GM23338 (cell line): ENCODE data around the gene MAOB. TPM values are rescaled to one million over a fixed set of nuclear protein-coding genes. Genes with fewer than 3 reads are reported as not detected.

Source experiments
- ATAC-seq: fragments of 200-7000 bp; cut with Tn5 transposase; 3 replicates; pipeline ENCODE4 v1.9.1; 2020
- DNase-seq: peaks from one replicate; pipeline ENCODE4 v3.0.0-alpha.2; 2015; ENCODE audit warnings: low spot score
- H2AFZ ChIP-seq: fragments of 200-600 bp; sonication (generic); 2 replicates; pipeline ENCODE4 v1.8.0; 2016; ENCODE audit warnings: antibody characterized with exemption, mild to moderate bottlenecking, moderate library complexity
- H3F3A ChIP-seq: fragments of 200-600 bp; sonication (generic); replicated peaks from 2 replicates; pipeline ENCODE4 v1.8.0; 2017; ENCODE audit warnings: antibody characterized with exemption, mixed run types, low read depth
- H3K27ac ChIP-seq: fragments of 200-600 bp; sonication (generic); 2 replicates; pipeline ENCODE4 v1.6.1; 2016; ENCODE audit warnings: low read depth
- H3K27me3 ChIP-seq: fragments of 200-600 bp; sonication (generic); 2 replicates; pipeline ENCODE4 v1.8.0; 2016; ENCODE audit warnings: mild to moderate bottlenecking, mixed run types, moderate library complexity; ENCODE audit not compliant: insufficient read depth
- H3K36me3 ChIP-seq: fragments of 200-600 bp; sonication (generic); 2 replicates; pipeline ENCODE4 v1.8.0; 2016; ENCODE audit warnings: mild to moderate bottlenecking; ENCODE audit not compliant: insufficient read depth
- H3K4me1 ChIP-seq: fragments of 200-600 bp; sonication (generic); 2 replicates; pipeline ENCODE4 v1.8.0; 2016; ENCODE audit warnings: mild to moderate bottlenecking, moderate library complexity; ENCODE audit not compliant: insufficient read depth
- H3K4me2 ChIP-seq: fragments of 200-600 bp; sonication (generic); 2 replicates; pipeline ENCODE4 v1.7.1; 2017; ENCODE audit warnings: mixed run types
- H3K4me3 ChIP-seq: fragments of 200-600 bp; sonication (generic); 2 replicates; pipeline ENCODE4 v1.6.1; 2016; ENCODE audit warnings: mixed run types
- H3K79me2 ChIP-seq: fragments of 200-600 bp; sonication (generic); replicated peaks from 2 replicates; pipeline ENCODE4 v1.8.0; 2017; ENCODE audit warnings: mild to moderate bottlenecking; ENCODE audit not compliant: insufficient read depth
- H3K9me2 ChIP-seq: fragments of 200-600 bp; sonication (generic); 2 replicates; pipeline ENCODE4 v1.8.0; 2017; ENCODE audit not compliant: insufficient read depth
- H4K20me1 ChIP-seq: fragments of 200-600 bp; sonication (generic); replicated peaks from 2 replicates; pipeline ENCODE4 v1.8.0; 2017; ENCODE audit warnings: mild to moderate bottlenecking; ENCODE audit not compliant: insufficient read depth
- H3K27ac Mint-ChIP-seq: 2 replicates; pipeline ENCODE4 v1.8.0; 2020; ENCODE audit warnings: inconsistent platforms, mild to moderate bottlenecking, moderate library complexity, mixed read lengths
- H3K27me3 Mint-ChIP-seq: 3 replicates; pipeline ENCODE4 v1.8.0; 2022; ENCODE audit warnings: low read depth, mild to moderate bottlenecking, moderate library complexity, mixed read lengths, inconsistent platforms; ENCODE audit not compliant: insufficient read depth, poor library complexity
- H3K36me3 Mint-ChIP-seq: 3 replicates; pipeline ENCODE4 v1.8.0; 2021; ENCODE audit warnings: low read depth, mild to moderate bottlenecking, inconsistent platforms, moderate library complexity, mixed read lengths
- H3K4me1 Mint-ChIP-seq: 3 replicates; pipeline ENCODE4 v1.8.0; 2020; ENCODE audit warnings: mild to moderate bottlenecking, inconsistent platforms, mixed read lengths
- H3K4me3 Mint-ChIP-seq: 3 replicates; pipeline ENCODE4 v1.8.0; 2021; ENCODE audit warnings: moderate library complexity, mild to moderate bottlenecking, inconsistent platforms, mixed read lengths
- H3K9me3 Mint-ChIP-seq: 3 replicates; pipeline ENCODE4 v1.8.0; 2020; ENCODE audit warnings: moderate library complexity, mild to moderate bottlenecking, inconsistent platforms, mixed read lengths
- CREB1 ChIP-seq: fragments of 250-450 bp; sonication (Bioruptor Pico); IDR thresholded peaks from 2 replicates; pipeline ENCODE4 v1.5.0; 2020; ENCODE audit warnings: low read depth, mild to moderate bottlenecking, moderate library complexity
- EZH2 ChIP-seq: fragments of 200-600 bp; sonication (generic); IDR thresholded peaks from one replicate; pipeline ENCODE4 v1.8.0; 2017; ENCODE audit warnings: antibody characterized with exemption, mild to moderate bottlenecking, low read depth; ENCODE audit not compliant: unreplicated experiment
- EZH2phosphoT487 ChIP-seq: fragments of 200-600 bp; sonication (generic); IDR thresholded peaks from one replicate; pipeline ENCODE4 v1.8.1; 2018; ENCODE audit warnings: antibody characterized with exemption; ENCODE audit not compliant: unreplicated experiment
- JUNB ChIP-seq: IDR thresholded peaks from one replicate; pipeline ENCODE4 v1.6.1; 2016; ENCODE audit warnings: antibody characterized with exemption; ENCODE audit not compliant: unreplicated experiment
- NANOG ChIP-seq: IDR thresholded peaks from 2 replicates; pipeline ENCODE4 v1.6.1; 2016; ENCODE audit warnings: antibody characterized with exemption, borderline replicate concordance
- POLR2AphosphoS5 ChIP-seq: IDR thresholded peaks from 2 replicates; pipeline ENCODE4 v1.6.1; 2016; ENCODE audit warnings: antibody characterized with exemption, low read depth
- STAT1 ChIP-seq: IDR thresholded peaks from one replicate; pipeline ENCODE4 v1.6.1; 2016; ENCODE audit warnings: antibody characterized with exemption; ENCODE audit not compliant: unreplicated experiment
- ZNF114 ChIP-seq: fragments of 250-450 bp; sonication (Bioruptor Pico); IDR thresholded peaks from 2 replicates; pipeline ENCODE4 v1.5.0; 2020; ENCODE audit warnings: mild to moderate bottlenecking, moderate library complexity
- ZNF331 ChIP-seq: fragments of 250-450 bp; sonication (Bioruptor Pico); IDR thresholded peaks from 2 replicates; pipeline ENCODE4 v1.5.0; 2020; ENCODE audit warnings: low read depth, mild to moderate bottlenecking, moderate library complexity
- polyA plus RNA-seq: library from polyadenylated mRNA; unstranded; fragments of >200 nt; fragmentation: Nextera tagmentation; extraction: Ambion mirVana; gene quantifications from 2 replicates; pipeline ENCODE4 v1.2.1, GENCODE V29; 2016
- total RNA-seq: library from RNA; depleted of rRNA; stranded (reverse); fragments of >200 nt; shearing (Covaris generic); gene quantifications from 2 replicates; pipeline ENCODE4 v1.2.3, GENCODE V29; 2014
- TF ChIP-seq, protein P1 (sequence below): IDR thresholded peaks from 2 replicates; pipeline ENCODE4 v1.6.1; 2016; ENCODE audit warnings: antibody characterized with exemption
- TF ChIP-seq, protein P2 (sequence below): IDR thresholded peaks from one replicate; pipeline ENCODE4 v1.6.1; 2018; ENCODE audit warnings: antibody characterized with exemption; ENCODE audit not compliant: unreplicated experiment
- TF ChIP-seq, protein P3 (sequence below): fragments of 250-450 bp; sonication (Bioruptor Pico); IDR thresholded peaks from 2 replicates; pipeline ENCODE4 v1.5.0; 2020; ENCODE audit warnings: mild to moderate bottlenecking, moderate library complexity
- TF ChIP-seq, protein P4 (sequence below), 2 experiments: fragments of 200-600 bp in 1 of 2; sonication (generic) in 1 of 2; conservative IDR thresholded peaks; 2 replicates each; pipeline versions ENCODE4 v1.5.1 to v1.6.1; 2016 to 2017; ENCODE audit warnings: antibody characterized with exemption in 2 of 2, low read depth in 2 of 2, mild to moderate bottlenecking in 2 of 2, moderate library complexity in 1 of 2

The MAOB gene
- total and polyA plus RNA-seq, 2 experiments from 2014 or later, result 1.0 to 1.3 TPM

DNA sequence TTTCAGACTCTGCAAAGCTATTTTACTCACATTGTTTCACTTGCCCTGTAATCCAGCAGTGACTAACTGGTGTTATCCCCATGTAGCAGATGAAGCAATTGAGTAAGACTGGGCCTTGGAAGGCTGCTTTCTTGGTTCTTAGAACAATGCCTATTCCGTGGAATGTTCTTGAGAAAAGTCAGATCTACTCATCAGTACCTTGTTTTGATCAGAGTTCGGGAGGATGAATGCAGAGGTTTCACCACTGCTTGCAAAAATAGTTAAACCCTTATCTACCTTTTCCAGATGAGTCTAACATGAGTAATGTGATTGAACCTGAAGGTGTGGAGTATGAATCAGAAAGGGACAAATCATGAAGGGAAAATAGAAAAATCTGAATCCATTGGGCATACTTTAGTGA lies 1.8 kb downstream of the MAOB start:
- no peaks in the 10 kb centered on the region for H3K4me1 ChIP-seq
- no peaks in the 10 kb centered on the region for H3K9me3 Mint-ChIP-seq
- no peaks in the 10 kb centered on the region for H3K36me3 Mint-ChIP-seq
- no peaks in the 10 kb centered on the region for H3K9me2 ChIP-seq
- H3K4me3 ChIP-seq, result no peak overlapping the region
- H3K27me3 ChIP-seq, result peaks cover 15% of the 10 kb centered on the region
- H3K4me1 Mint-ChIP-seq, result peaks cover 5% of the 10 kb centered on the region; the same call in 2 of the 3 replicates
- no peaks in the 10 kb centered on the region for H3K79me2 ChIP-seq
- no peak overlapping the region for H2AFZ ChIP-seq
- H3K27ac Mint-ChIP-seq, result no peak overlapping the region
- H3K4me3 Mint-ChIP-seq, result no peak overlapping the region
- H3K4me2 ChIP-seq, result no peak overlapping the region
- DNase-seq (no peak), ATAC-seq (no peak)
- TF ChIP-seq JUNB (no peak), STAT1 (no peak), NANOG (no peak), ZNF331 (CRISPR knock-in tag) (no peak), POLR2AphosphoS5 (no peak), EZH2 (no peak), ZNF114 (CRISPR knock-in tag) (no peak), EZH2phosphoT487 (no peak), CREB1 (CRISPR knock-in tag) (no peak)
- TF ChIP-seq, protein P1, sequence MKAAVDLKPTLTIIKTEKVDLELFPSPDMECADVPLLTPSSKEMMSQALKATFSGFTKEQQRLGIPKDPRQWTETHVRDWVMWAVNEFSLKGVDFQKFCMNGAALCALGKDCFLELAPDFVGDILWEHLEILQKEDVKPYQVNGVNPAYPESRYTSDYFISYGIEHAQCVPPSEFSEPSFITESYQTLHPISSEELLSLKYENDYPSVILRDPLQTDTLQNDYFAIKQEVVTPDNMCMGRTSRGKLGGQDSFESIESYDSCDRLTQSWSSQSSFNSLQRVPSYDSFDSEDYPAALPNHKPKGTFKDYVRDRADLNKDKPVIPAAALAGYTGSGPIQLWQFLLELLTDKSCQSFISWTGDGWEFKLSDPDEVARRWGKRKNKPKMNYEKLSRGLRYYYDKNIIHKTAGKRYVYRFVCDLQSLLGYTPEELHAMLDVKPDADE, result no peak
- TF ChIP-seq, protein P2, sequence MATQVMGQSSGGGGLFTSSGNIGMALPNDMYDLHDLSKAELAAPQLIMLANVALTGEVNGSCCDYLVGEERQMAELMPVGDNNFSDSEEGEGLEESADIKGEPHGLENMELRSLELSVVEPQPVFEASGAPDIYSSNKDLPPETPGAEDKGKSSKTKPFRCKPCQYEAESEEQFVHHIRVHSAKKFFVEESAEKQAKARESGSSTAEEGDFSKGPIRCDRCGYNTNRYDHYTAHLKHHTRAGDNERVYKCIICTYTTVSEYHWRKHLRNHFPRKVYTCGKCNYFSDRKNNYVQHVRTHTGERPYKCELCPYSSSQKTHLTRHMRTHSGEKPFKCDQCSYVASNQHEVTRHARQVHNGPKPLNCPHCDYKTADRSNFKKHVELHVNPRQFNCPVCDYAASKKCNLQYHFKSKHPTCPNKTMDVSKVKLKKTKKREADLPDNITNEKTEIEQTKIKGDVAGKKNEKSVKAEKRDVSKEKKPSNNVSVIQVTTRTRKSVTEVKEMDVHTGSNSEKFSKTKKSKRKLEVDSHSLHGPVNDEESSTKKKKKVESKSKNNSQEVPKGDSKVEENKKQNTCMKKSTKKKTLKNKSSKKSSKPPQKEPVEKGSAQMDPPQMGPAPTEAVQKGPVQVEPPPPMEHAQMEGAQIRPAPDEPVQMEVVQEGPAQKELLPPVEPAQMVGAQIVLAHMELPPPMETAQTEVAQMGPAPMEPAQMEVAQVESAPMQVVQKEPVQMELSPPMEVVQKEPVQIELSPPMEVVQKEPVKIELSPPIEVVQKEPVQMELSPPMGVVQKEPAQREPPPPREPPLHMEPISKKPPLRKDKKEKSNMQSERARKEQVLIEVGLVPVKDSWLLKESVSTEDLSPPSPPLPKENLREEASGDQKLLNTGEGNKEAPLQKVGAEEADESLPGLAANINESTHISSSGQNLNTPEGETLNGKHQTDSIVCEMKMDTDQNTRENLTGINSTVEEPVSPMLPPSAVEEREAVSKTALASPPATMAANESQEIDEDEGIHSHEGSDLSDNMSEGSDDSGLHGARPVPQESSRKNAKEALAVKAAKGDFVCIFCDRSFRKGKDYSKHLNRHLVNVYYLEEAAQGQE, result no peak
- TF ChIP-seq, protein P3, sequence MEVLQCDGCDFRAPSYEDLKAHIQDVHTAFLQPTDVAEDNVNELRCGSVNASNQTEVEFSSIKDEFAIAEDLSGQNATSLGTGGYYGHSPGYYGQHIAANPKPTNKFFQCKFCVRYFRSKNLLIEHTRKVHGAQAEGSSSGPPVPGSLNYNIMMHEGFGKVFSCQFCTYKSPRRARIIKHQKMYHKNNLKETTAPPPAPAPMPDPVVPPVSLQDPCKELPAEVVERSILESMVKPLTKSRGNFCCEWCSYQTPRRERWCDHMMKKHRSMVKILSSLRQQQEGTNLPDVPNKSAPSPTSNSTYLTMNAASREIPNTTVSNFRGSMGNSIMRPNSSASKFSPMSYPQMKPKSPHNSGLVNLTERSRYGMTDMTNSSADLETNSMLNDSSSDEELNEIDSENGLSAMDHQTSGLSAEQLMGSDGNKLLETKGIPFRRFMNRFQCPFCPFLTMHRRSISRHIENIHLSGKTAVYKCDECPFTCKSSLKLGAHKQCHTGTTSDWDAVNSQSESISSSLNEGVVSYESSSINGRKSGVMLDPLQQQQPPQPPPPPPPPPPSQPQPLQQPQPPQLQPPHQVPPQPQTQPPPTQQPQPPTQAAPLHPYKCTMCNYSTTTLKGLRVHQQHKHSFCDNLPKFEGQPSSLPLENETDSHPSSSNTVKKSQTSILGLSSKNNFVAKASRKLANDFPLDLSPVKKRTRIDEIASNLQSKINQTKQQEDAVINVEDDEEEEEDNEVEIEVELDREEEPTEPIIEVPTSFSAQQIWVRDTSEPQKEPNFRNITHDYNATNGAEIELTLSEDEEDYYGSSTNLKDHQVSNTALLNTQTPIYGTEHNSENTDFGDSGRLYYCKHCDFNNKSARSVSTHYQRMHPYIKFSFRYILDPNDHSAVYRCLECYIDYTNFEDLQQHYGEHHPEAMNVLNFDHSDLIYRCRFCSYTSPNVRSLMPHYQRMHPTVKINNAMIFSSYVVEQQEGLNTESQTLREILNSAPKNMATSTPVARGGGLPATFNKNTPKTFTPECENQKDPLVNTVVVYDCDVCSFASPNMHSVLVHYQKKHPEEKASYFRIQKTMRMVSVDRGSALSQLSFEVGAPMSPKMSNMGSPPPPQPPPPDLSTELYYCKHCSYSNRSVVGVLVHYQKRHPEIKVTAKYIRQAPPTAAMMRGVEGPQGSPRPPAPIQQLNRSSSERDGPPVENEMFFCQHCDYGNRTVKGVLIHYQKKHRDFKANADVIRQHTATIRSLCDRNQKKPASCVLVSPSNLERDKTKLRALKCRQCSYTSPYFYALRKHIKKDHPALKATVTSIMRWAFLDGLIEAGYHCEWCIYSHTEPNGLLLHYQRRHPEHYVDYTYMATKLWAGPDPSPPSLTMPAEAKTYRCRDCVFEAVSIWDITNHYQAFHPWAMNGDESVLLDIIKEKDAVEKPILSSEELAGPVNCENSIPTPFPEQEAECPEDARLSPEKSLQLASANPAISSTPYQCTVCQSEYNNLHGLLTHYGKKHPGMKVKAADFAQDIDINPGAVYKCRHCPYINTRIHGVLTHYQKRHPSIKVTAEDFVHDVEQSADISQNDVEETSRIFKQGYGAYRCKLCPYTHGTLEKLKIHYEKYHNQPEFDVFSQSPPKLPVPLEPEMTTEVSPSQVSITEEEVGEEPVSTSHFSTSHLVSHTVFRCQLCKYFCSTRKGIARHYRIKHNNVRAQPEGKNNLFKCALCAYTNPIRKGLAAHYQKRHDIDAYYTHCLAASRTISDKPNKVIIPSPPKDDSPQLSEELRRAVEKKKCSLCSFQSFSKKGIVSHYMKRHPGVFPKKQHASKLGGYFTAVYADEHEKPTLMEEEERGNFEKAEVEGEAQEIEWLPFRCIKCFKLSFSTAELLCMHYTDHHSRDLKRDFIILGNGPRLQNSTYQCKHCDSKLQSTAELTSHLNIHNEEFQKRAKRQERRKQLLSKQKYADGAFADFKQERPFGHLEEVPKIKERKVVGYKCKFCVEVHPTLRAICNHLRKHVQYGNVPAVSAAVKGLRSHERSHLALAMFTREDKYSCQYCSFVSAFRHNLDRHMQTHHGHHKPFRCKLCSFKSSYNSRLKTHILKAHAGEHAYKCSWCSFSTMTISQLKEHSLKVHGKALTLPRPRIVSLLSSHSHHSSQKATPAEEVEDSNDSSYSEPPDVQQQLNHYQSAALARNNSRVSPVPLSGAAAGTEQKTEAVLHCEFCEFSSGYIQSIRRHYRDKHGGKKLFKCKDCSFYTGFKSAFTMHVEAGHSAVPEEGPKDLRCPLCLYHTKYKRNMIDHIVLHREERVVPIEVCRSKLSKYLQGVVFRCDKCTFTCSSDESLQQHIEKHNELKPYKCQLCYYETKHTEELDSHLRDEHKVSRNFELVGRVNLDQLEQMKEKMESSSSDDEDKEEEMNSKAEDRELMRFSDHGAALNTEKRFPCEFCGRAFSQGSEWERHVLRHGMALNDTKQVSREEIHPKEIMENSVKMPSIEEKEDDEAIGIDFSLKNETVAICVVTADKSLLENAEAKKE, result no peak
- TF ChIP-seq, protein P4, sequence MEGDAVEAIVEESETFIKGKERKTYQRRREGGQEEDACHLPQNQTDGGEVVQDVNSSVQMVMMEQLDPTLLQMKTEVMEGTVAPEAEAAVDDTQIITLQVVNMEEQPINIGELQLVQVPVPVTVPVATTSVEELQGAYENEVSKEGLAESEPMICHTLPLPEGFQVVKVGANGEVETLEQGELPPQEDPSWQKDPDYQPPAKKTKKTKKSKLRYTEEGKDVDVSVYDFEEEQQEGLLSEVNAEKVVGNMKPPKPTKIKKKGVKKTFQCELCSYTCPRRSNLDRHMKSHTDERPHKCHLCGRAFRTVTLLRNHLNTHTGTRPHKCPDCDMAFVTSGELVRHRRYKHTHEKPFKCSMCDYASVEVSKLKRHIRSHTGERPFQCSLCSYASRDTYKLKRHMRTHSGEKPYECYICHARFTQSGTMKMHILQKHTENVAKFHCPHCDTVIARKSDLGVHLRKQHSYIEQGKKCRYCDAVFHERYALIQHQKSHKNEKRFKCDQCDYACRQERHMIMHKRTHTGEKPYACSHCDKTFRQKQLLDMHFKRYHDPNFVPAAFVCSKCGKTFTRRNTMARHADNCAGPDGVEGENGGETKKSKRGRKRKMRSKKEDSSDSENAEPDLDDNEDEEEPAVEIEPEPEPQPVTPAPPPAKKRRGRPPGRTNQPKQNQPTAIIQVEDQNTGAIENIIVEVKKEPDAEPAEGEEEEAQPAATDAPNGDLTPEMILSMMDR (conservative IDR thresholded peaks at IDR 0.05; ENCODE audit: low read depth in 2 of 2), result no peak
- no peaks in the 10 kb centered on the region for H3F3A ChIP-seq
- H4K20me1 ChIP-seq, result no peaks in the 10 kb centered on the region
- H3K27me3 Mint-ChIP-seq, result peaks cover 8% of the 10 kb centered on the region
- no peak overlapping the region for H3K27ac ChIP-seq
- H3K36me3 ChIP-seq, result no peaks in the 10 kb centered on the region
